Adrenal gland (tissue), 5 donors: Measurements from ENCODE around the gene MAN1A1.

Experiments used
- CTCF ChIP-seq, 6 experiments: fragments of 450-650 bp in 4 of 6; fragments of 200-600 bp in 2 of 6; sonication (generic) in 1 of 6; IDR thresholded peaks; 1 replicate in 5 of 6; 2 replicates in 1 of 6; pipeline versions ENCODE4 v1.5.1 to v1.8.0; 2016 to 2021; ENCODE audit warnings: antibody characterized with exemption in 6 of 6, mild to moderate bottlenecking in 2 of 6, moderate library complexity in 1 of 6
- POLR2A ChIP-seq, 2 donors: fragments of 450-650 bp; IDR thresholded peaks; one replicate each; pipeline ENCODE4 v1.6.1; 2017; ENCODE audit warnings: antibody characterized with exemption in 2 of 2, mild to moderate bottlenecking in 2 of 2, moderate library complexity in 1 of 2
- donor health status: DM: no; HTN: no; CAD: no.

DNA sequence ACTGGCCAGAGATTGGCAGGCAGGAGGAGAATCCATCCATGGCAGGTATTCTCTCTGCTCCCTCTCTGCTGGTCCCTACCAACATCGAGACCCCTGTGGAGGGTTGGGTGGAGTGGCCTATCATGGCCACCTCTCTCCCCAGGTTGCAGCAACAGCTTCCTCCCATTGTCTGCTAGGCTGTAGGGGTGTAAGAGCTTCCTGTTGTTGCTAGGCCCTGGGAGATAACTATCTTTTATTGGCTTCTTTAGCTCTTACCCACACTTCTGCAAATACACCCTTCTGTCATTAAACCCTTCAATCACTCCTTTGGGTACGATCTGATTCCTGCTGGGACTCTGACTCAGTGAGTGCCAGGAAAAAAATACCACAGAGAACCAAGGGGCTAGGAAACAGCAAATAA is 204.4 kb downstream of the MAN1A1 start:
- TF ChIP-seq CTCF (IDR thresholded peaks at IDR 0.05): no peak
- TF ChIP-seq POLR2A (IDR thresholded peaks at IDR 0.05): no peak
